ENCODE data around the gene MYO5A.

Gene MYO5A

GRCh38 chr15:52318729-52319500 lies 209.8 kb downstream of the MYO5A start:
- no peak overlapping the region for H3K9ac ChIP-seq
- H2AFZ ChIP-seq, result no peak overlapping the region
- H3K4me3 ChIP-seq (ENCODE audit: low read depth, low read length), result no peak overlapping the region
- no peaks in the 10 kb centered on the region for H3K36me3 ChIP-seq (ENCODE audit: control insufficient read depth, insufficient read depth, low read length)
- TF ChIP-seq, protein P1, sequence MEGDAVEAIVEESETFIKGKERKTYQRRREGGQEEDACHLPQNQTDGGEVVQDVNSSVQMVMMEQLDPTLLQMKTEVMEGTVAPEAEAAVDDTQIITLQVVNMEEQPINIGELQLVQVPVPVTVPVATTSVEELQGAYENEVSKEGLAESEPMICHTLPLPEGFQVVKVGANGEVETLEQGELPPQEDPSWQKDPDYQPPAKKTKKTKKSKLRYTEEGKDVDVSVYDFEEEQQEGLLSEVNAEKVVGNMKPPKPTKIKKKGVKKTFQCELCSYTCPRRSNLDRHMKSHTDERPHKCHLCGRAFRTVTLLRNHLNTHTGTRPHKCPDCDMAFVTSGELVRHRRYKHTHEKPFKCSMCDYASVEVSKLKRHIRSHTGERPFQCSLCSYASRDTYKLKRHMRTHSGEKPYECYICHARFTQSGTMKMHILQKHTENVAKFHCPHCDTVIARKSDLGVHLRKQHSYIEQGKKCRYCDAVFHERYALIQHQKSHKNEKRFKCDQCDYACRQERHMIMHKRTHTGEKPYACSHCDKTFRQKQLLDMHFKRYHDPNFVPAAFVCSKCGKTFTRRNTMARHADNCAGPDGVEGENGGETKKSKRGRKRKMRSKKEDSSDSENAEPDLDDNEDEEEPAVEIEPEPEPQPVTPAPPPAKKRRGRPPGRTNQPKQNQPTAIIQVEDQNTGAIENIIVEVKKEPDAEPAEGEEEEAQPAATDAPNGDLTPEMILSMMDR (IDR thresholded peaks at IDR 0.05), result no peak
- H3K9me3 ChIP-seq (ENCODE audit: control insufficient read depth, low read length), result no peaks in the 10 kb centered on the region
- no peaks in the 10 kb centered on the region for H3K79me2 ChIP-seq
- H3K27ac ChIP-seq, result no peak overlapping the region
- no peaks in the 10 kb centered on the region for H3K4me1 ChIP-seq
- H3K4me2 ChIP-seq (ENCODE audit: low read length), result no peak overlapping the region
- H3K27me3 ChIP-seq (ENCODE audit: control insufficient read depth, insufficient read depth, low read length), result no peaks in the 10 kb centered on the region

- no peaks in the 10 kb centered on the region for H3K4me1 ChIP-seq
- TF ChIP-seq, protein P1 (IDR thresholded peaks at IDR 0.05), result no peak
- H3K27ac ChIP-seq, result no peak overlapping the region
- no peaks in the 10 kb centered on the region for H3K9me3 ChIP-seq (ENCODE audit: control insufficient read depth, low read length)
- H3K4me2 ChIP-seq (ENCODE audit: low read length), result no peak overlapping the region
- no peaks in the 10 kb centered on the region for H3K36me3 ChIP-seq (ENCODE audit: control insufficient read depth, insufficient read depth, low read length)
- no peaks in the 10 kb centered on the region for H3K79me2 ChIP-seq
- no peaks in the 10 kb centered on the region for H3K27me3 ChIP-seq (ENCODE audit: control insufficient read depth, insufficient read depth, low read length)
- no peak overlapping the region for H3K4me3 ChIP-seq (ENCODE audit: low read depth, low read length)
- H3K9ac ChIP-seq, result no peak overlapping the region
- H2AFZ ChIP-seq, result no peak overlapping the region
Observed at GRCh38 chr15:52317688-52318087, 211.0 kb downstream of the MYO5A start.

GRCh38 chr15:52317022-52317421 lies 211.7 kb downstream of the MYO5A start:
- Histone ChIP-seq H3K79me2 (no peaks in the 10 kb centered on the region), H3K27me3 (ENCODE audit: control insufficient read depth, insufficient read depth, low read length) (no peaks in the 10 kb centered on the region), H2AFZ (no peak overlapping the region), H3K9me3 (ENCODE audit: control insufficient read depth, low read length) (no peaks in the 10 kb centered on the region), H3K36me3 (ENCODE audit: control insufficient read depth, insufficient read depth, low read length) (no peaks in the 10 kb centered on the region), H3K4me3 (ENCODE audit: low read depth, low read length) (no peak overlapping the region), H3K4me2 (ENCODE audit: low read length) (no peak overlapping the region), H3K4me1 (no peaks in the 10 kb centered on the region), H3K27ac (no peak overlapping the region), H3K9ac (no peak overlapping the region)
- TF ChIP-seq, protein P1 (IDR thresholded peaks at IDR 0.05), result no peak

- H2AFZ ChIP-seq, result no peak overlapping the region
- H3K9me3 ChIP-seq (ENCODE audit: control insufficient read depth, low read length), result no peaks in the 10 kb centered on the region
- no peak overlapping the region for H3K27ac ChIP-seq
- no peaks in the 10 kb centered on the region for H3K36me3 ChIP-seq (ENCODE audit: control insufficient read depth, insufficient read depth, low read length)
- no peak overlapping the region for H3K9ac ChIP-seq
- TF ChIP-seq, protein P1 (IDR thresholded peaks at IDR 0.05), result no peak
- H3K4me1 ChIP-seq, result peaks cover 3% of the 10 kb centered on the region
- no peaks in the 10 kb centered on the region for H3K27me3 ChIP-seq (ENCODE audit: control insufficient read depth, insufficient read depth, low read length)
- H3K4me2 ChIP-seq (ENCODE audit: low read length), result no peak overlapping the region
- no peak overlapping the region for H3K4me3 ChIP-seq (ENCODE audit: low read depth, low read length)
- no peaks in the 10 kb centered on the region for H3K79me2 ChIP-seq
Observed at GRCh38 chr15:52309154-52309548, 219.5 kb downstream of the MYO5A start.

Measured in parathyroid adenoma (tissue), 2 donors.